ENCODE data around the gene ADARB2. TPM values are rescaled to one million over a fixed set of nuclear protein-coding genes. Genes with fewer than 3 reads are reported as not detected.

Gene ADARB2
- total RNA-seq, 2 experiments from 2014 or later: not detected

- H3K4me3 Mint-ChIP-seq: no peak overlapping the region
- H3K36me3 Mint-ChIP-seq: no peaks in the 10 kb centered on the region
- peaks cover 3% of the 10 kb centered on the region for H3K4me1 Mint-ChIP-seq
- H3K27me3 Mint-ChIP-seq: peaks cover 67% of the 10 kb centered on the region
- no peak overlapping the region for H3K27ac Mint-ChIP-seq
- peak; percentile 3 for DNase-seq
- no peaks in the 10 kb centered on the region for H3K9me3 Mint-ChIP-seq
These were observed 21.5 kb downstream of the ADARB2 start for GRCh38 chr10:1715821-1716220.

- Mint-ChIP-seq H3K4me3 (no peak overlapping the region), H3K36me3 (peaks cover 2% of the 10 kb centered on the region), H3K4me1 (peaks cover 3% of the 10 kb centered on the region), H3K27me3 (peaks cover 75% of the 10 kb centered on the region), H3K27ac (no peak overlapping the region), H3K9me3 (no peaks in the 10 kb centered on the region)
- DNase-seq: no peak
These were observed 24.2 kb downstream of the ADARB2 start for GRCh38 chr10:1712944-1713671.

- Mint-ChIP-seq H3K4me3 (no peak overlapping the region), H3K27ac (no peak overlapping the region), H3K27me3 (peaks cover 72% of the 10 kb centered on the region), H3K4me1 (peaks cover 3% of the 10 kb centered on the region), H3K36me3 (peaks cover 2% of the 10 kb centered on the region), H3K9me3 (peaks cover 3% of the 10 kb centered on the region)
- DNase-seq: no peak
These were observed 25.0 kb downstream of the ADARB2 start for GRCh38 chr10:1712314-1712713.

- peaks cover 7% of the 10 kb centered on the region for H3K9me3 Mint-ChIP-seq
- H3K27ac Mint-ChIP-seq: no peak overlapping the region
- peaks cover 2% of the 10 kb centered on the region for H3K36me3 Mint-ChIP-seq
- H3K4me3 Mint-ChIP-seq: no peak overlapping the region
- no peak for DNase-seq
- H3K27me3 Mint-ChIP-seq: peaks cover 65% of the 10 kb centered on the region
- peaks cover 12% of the 10 kb centered on the region for H3K4me1 Mint-ChIP-seq
These were observed 28.2 kb downstream of the ADARB2 start for GRCh38 chr10:1709161-1709560.

GRCh38 chr10:1708746-1709145, 28.6 kb downstream of the ADARB2 start:
- Mint-ChIP-seq H3K36me3 (peaks cover 2% of the 10 kb centered on the region), H3K9me3 (peaks cover 7% of the 10 kb centered on the region), H3K4me3 (no peak overlapping the region), H3K27me3 (peaks cover 62% of the 10 kb centered on the region), H3K27ac (no peak overlapping the region), H3K4me1 (peaks cover 12% of the 10 kb centered on the region)
- no peak for DNase-seq

GRCh38 chr10:1706711-1707110, 30.6 kb downstream of the ADARB2 start:
- H3K27ac Mint-ChIP-seq: no peak overlapping the region
- H3K4me3 Mint-ChIP-seq: peak overlapping the region; percentile 40
- peaks cover 2% of the 10 kb centered on the region for H3K36me3 Mint-ChIP-seq
- peaks cover 12% of the 10 kb centered on the region for H3K4me1 Mint-ChIP-seq
- H3K9me3 Mint-ChIP-seq: peaks cover 7% of the 10 kb centered on the region
- H3K27me3 Mint-ChIP-seq: peaks cover 68% of the 10 kb centered on the region
- DNase-seq: peak; percentile 14

GRCh38 chr10:1706256-1706655, 31.1 kb downstream of the ADARB2 start:
- Mint-ChIP-seq H3K36me3 (peaks cover 2% of the 10 kb centered on the region), H3K27ac (no peak overlapping the region), H3K27me3 (peaks cover 67% of the 10 kb centered on the region), H3K4me3 (no peak overlapping the region), H3K9me3 (peaks cover 7% of the 10 kb centered on the region), H3K4me1 (peaks cover 12% of the 10 kb centered on the region)
- DNase-seq: no peak

- Mint-ChIP-seq H3K36me3 (no peaks in the 10 kb centered on the region), H3K4me1 (no peaks in the 10 kb centered on the region), H3K27ac (no peak overlapping the region), H3K9me3 (peaks cover 1% of the 10 kb centered on the region), H3K27me3 (peaks cover 29% of the 10 kb centered on the region), H3K4me3 (no peak overlapping the region)
- no peak for DNase-seq
These were observed 39.1 kb downstream of the ADARB2 start for GRCh38 chr10:1698185-1698584.

GRCh38 chr10:1696106-1696505, 41.2 kb downstream of the ADARB2 start:
- Mint-ChIP-seq H3K27ac (no peak overlapping the region), H3K4me3 (no peak overlapping the region), H3K27me3 (peaks cover 15% of the 10 kb centered on the region), H3K4me1 (no peaks in the 10 kb centered on the region), H3K9me3 (peaks cover 1% of the 10 kb centered on the region), H3K36me3 (no peaks in the 10 kb centered on the region)
- no peak for DNase-seq

- no peak for DNase-seq
- no peak overlapping the region for H3K27ac Mint-ChIP-seq
- no peaks in the 10 kb centered on the region for H3K9me3 Mint-ChIP-seq
- no peak overlapping the region for H3K4me3 Mint-ChIP-seq
- H3K4me1 Mint-ChIP-seq: no peaks in the 10 kb centered on the region
- peaks cover 22% of the 10 kb centered on the region for H3K27me3 Mint-ChIP-seq
- no peaks in the 10 kb centered on the region for H3K36me3 Mint-ChIP-seq
These were observed 47.2 kb downstream of the ADARB2 start for GRCh38 chr10:1690086-1690485.

- Mint-ChIP-seq H3K4me1 (no peaks in the 10 kb centered on the region), H3K27me3 (peaks cover 22% of the 10 kb centered on the region), H3K36me3 (no peaks in the 10 kb centered on the region), H3K27ac (no peak overlapping the region), H3K9me3 (no peaks in the 10 kb centered on the region), H3K4me3 (no peak overlapping the region)
- no peak for DNase-seq
These were observed 48.8 kb downstream of the ADARB2 start for GRCh38 chr10:1688531-1688930.

GRCh38 chr10:1687623-1688150, 49.6 kb downstream of the ADARB2 start:
- H3K27me3 Mint-ChIP-seq: peaks cover 22% of the 10 kb centered on the region
- no peaks in the 10 kb centered on the region for H3K9me3 Mint-ChIP-seq
- no peak overlapping the region for H3K27ac Mint-ChIP-seq
- H3K4me1 Mint-ChIP-seq: no peaks in the 10 kb centered on the region
- no peak for DNase-seq
- no peak overlapping the region for H3K4me3 Mint-ChIP-seq
- no peaks in the 10 kb centered on the region for H3K36me3 Mint-ChIP-seq

GRCh38 chr10:1687190-1687589, 50.1 kb downstream of the ADARB2 start:
- Mint-ChIP-seq H3K9me3 (no peaks in the 10 kb centered on the region), H3K4me3 (no peak overlapping the region), H3K36me3 (no peaks in the 10 kb centered on the region), H3K27ac (no peak overlapping the region), H3K27me3 (peaks cover 22% of the 10 kb centered on the region), H3K4me1 (no peaks in the 10 kb centered on the region)
- DNase-seq: no peak

GRCh38 chr10:1686491-1686749, 50.9 kb downstream of the ADARB2 start:
- Mint-ChIP-seq H3K36me3 (no peaks in the 10 kb centered on the region), H3K4me1 (no peaks in the 10 kb centered on the region), H3K9me3 (no peaks in the 10 kb centered on the region), H3K4me3 (no peak overlapping the region), H3K27me3 (peaks cover 22% of the 10 kb centered on the region), H3K27ac (no peak overlapping the region)
- DNase-seq: no peak

- H3K27me3 Mint-ChIP-seq: peaks cover 23% of the 10 kb centered on the region
- no peak overlapping the region for H3K4me3 Mint-ChIP-seq
- H3K4me1 Mint-ChIP-seq: no peaks in the 10 kb centered on the region
- no peak overlapping the region for H3K27ac Mint-ChIP-seq
- H3K9me3 Mint-ChIP-seq: no peaks in the 10 kb centered on the region
- H3K36me3 Mint-ChIP-seq: no peaks in the 10 kb centered on the region
- no peak for DNase-seq
These were observed 51.4 kb downstream of the ADARB2 start for GRCh38 chr10:1685699-1686490.

- no peaks in the 10 kb centered on the region for H3K9me3 Mint-ChIP-seq
- H3K4me3 Mint-ChIP-seq: no peak overlapping the region
- no peaks in the 10 kb centered on the region for H3K36me3 Mint-ChIP-seq
- no peak for DNase-seq
- no peak overlapping the region for H3K27ac Mint-ChIP-seq
- H3K4me1 Mint-ChIP-seq: no peaks in the 10 kb centered on the region
- peaks cover 25% of the 10 kb centered on the region for H3K27me3 Mint-ChIP-seq
These were observed 52.3 kb downstream of the ADARB2 start for GRCh38 chr10:1684991-1685390.
